ENCODE measurements around the gene CDC5L. TPM values are rescaled to one million over a fixed set of nuclear protein-coding genes. Genes with fewer than 3 reads are reported as not detected.

Gene CDC5L
- total and polyA plus RNA-seq, 2 of the 13 experiments (the other 11 are each of a cell fraction or from before 2014, with no cell fraction given) = 11.0 to 34.2 TPM

DNA sequence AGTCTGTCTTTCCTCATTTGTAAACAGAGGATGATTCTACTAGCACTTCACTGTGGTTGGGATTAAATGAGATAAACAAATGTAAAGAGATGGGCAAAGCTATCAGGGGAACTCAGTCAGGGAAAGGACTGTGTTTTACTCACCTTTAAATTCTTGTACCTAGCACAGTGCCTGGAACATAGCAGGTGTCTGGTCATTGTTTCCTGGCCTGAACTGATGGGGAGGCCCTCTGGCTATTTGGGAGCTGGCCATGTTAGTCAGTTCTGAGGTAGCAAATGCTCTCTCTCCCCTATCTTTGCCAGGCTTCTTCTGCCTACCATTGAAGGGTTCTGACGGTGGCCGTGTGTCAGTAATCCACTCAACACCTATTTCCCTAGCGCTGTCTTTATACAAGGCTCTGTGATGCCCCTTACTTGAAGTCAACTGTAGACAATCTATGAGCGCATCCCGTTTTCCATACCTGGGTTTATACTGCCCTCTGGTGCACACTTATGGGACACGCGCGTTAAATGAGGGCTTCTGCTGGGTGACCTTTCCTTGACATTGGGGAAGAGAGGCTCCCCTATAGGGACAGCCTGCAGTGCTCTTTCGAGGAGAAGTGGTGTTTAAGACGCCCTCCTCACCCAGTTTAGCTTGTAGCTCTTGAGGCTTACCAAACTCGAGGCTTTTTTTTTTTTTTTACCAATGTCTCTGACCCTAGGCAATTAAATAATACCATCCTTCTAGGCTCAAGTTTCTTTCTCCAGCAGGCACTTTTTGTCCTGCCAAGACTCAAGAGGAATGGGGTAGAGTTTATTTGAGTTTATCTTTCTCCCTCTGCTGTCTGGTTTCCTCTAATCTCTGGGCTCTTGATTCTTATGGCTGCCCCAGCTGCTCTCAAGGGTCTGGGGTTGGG lies 49.0 kb upstream of the CDC5L start (continued):
- TF ChIP-seq, protein P1, sequence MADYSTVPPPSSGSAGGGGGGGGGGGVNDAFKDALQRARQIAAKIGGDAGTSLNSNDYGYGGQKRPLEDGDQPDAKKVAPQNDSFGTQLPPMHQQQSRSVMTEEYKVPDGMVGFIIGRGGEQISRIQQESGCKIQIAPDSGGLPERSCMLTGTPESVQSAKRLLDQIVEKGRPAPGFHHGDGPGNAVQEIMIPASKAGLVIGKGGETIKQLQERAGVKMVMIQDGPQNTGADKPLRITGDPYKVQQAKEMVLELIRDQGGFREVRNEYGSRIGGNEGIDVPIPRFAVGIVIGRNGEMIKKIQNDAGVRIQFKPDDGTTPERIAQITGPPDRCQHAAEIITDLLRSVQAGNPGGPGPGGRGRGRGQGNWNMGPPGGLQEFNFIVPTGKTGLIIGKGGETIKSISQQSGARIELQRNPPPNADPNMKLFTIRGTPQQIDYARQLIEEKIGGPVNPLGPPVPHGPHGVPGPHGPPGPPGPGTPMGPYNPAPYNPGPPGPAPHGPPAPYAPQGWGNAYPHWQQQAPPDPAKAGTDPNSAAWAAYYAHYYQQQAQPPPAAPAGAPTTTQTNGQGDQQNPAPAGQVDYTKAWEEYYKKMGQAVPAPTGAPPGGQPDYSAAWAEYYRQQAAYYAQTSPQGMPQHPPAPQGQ (CRISPR knock-in tag; IDR thresholded peaks at IDR 0.05; ENCODE audit: borderline replicate concordance) = no peak
- TF ChIP-seq ZNF703 (CRISPR knock-in tag; IDR thresholded peaks at IDR 0.05; ENCODE audit: borderline replicate concordance) (no peak), ZNF619 (CRISPR knock-in tag; IDR thresholded peaks at IDR 0.05) (no peak; the same call in 1 of the 2 replicates), ZNF629 (CRISPR knock-in tag; conservative IDR thresholded peaks at IDR 0.05) (no peak), CBFB (CRISPR knock-in tag; IDR thresholded peaks at IDR 0.05) (no peak), ZNF512 (CRISPR knock-in tag; IDR thresholded peaks at IDR 0.05) (no peak), IRF2 (CRISPR knock-in tag; IDR thresholded peaks at IDR 0.05) (peak; percentile 59; the same call in 1 of the 2 replicates), CBX1 (IDR thresholded peaks at IDR 0.05; ENCODE audit: low read depth) (no peak), ZC3H13 (CRISPR knock-in tag; IDR thresholded peaks at IDR 0.05) (no peak), STAG1 (CRISPR knock-in tag; IDR thresholded peaks at IDR 0.05) (peak; percentile 96), ARNT2 (CRISPR knock-in tag; IDR thresholded peaks at IDR 0.05; ENCODE audit: low read depth) (no peak), FOXK1 (CRISPR knock-in tag; IDR thresholded peaks at IDR 0.05; ENCODE audit: borderline replicate concordance, low read depth) (no peak), ZNF383 (CRISPR knock-in tag; IDR thresholded peaks at IDR 0.05; ENCODE audit: borderline replicate concordance) (no peak), ZBTB4 (CRISPR knock-in tag; IDR thresholded peaks at IDR 0.05; ENCODE audit: borderline replicate concordance) (no peak), ZNF329 (CRISPR knock-in tag; IDR thresholded peaks at IDR 0.05; ENCODE audit: low read depth) (no peak)
- TF ChIP-seq, protein P2, sequence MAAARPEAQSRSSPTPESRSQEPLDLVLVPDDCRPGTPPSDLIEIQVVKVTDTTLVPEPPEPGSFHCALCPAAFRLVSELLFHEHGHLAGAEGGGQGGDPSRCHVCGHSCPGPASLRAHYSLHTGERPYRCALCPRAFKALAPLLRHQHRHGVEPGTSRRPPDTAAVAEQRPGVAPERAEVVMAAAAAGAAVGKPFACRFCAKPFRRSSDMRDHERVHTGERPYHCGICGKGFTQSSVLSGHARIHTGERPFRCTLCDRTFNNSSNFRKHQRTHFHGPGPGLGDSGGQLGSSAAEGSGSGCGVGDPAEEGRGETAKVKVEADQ (CRISPR knock-in tag; IDR thresholded peaks at IDR 0.05; ENCODE audit: borderline replicate concordance) = 0 out of 2 replicates have a peak, but pooled peaks have one; percentile 42
- TF ChIP-seq, protein P3, sequence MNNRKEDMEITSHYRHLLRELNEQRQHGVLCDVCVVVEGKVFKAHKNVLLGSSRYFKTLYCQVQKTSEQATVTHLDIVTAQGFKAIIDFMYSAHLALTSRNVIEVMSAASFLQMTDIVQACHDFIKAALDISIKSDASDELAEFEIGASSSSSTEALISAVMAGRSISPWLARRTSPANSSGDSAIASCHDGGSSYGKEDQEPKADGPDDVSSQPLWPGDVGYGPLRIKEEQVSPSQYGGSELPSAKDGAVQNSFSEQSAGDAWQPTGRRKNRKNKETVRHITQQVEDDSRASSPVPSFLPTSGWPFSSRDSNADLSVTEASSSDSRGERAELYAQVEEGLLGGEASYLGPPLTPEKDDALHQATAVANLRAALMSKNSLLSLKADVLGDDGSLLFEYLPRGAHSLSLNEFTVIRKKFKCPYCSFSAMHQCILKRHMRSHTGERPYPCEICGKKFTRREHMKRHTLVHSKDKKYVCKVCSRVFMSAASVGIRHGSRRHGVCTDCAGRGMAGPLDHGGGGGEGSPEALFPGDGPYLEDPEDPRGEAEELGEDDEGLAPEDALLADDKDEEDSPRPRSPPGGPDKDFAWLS (CRISPR knock-in tag; IDR thresholded peaks at IDR 0.05; ENCODE audit: borderline replicate concordance) = no peak
